HG03108 (cell line): Measurements from ENCODE around the gene EDN2.

Experiments
- ATAC-seq: cut with Tn5 transposase; IDR thresholded peaks from one replicate; pipeline ENCODE4 v1.9.1; 2021; ENCODE audit warnings: moderate library complexity; ENCODE audit not compliant: unreplicated experiment

Gene EDN2

DNA sequence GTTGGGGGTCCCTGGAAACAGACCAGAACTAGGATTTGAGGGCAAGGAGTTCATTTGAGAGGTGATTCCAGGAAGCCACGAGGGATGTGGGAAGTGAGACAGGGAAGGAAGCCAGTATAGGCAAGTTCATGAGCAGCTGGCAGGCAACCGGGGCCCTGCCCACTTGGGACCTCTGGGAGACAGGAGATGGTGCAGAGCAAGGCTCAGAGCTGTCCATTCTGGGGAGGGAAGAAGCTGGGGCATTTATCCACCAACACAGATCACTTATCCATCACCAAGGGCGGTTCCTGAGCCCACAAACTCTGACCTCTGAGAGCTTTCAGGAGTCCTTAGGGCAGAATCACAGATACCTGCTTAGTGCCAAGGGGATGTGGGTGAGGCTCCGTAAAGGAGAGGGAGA, 16.8 kb downstream of the EDN2 start:
- no peak for ATAC-seq

DNA sequence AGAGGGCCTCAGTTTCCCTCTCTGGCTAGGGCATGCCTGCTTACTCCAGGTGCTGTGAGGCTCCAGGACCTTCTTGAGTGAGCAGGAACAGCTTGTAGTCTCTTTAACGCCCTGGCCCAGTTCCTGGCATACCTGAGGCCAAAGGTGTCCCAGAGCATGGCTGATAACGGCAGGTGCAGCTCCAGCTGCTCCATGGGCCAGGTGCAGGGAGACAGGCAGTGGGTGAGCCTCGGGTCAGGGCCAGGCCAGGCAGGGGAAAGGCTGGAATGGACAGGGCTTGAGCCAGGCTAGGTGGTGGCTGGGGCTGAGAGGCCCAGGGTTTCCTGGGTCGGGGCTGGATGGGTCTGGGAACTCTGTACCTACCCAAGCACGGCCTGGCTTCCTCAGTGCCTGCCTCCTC, 18.3 kb downstream of the EDN2 start:
- no peak for ATAC-seq

DNA sequence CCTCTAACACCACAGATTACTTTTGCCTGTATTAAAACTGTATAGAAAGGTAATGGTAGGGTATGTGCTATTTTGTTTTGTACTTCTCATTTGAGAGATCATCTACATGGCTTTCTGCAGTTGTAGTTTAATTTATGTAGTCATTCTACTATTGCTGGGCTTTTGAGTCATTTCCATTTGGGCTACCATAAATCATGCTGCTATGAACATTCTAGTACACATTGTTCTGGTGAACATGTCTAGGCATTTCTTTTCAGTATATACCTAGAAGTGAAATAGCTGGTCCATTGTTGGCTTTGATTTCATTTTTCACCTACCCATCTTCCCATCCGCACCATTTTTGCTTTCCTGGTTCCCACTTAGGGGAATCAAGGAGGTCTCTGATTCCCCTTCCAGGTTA, 18.7 kb downstream of the EDN2 start:
- no peak for ATAC-seq

DNA sequence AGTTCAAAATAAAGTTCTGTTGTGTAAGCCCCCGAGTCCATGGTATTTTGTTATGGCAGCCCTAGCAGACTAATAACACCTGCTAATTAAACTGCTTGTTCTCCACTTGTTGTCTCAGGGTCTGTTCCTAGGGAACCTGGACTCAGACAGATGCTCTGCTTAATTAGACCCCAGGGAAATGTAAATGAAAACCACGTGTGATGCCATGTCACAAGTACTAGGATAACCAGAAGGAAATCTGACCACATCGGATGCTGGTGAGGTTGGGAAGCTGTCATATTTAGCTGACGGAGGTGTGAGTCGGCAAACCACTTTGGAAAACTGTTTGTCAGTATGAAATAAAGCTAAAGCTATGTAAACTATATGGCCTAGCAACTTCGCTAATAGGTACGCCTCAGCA, 19.6 kb downstream of the EDN2 start:
- no peak for ATAC-seq

DNA sequence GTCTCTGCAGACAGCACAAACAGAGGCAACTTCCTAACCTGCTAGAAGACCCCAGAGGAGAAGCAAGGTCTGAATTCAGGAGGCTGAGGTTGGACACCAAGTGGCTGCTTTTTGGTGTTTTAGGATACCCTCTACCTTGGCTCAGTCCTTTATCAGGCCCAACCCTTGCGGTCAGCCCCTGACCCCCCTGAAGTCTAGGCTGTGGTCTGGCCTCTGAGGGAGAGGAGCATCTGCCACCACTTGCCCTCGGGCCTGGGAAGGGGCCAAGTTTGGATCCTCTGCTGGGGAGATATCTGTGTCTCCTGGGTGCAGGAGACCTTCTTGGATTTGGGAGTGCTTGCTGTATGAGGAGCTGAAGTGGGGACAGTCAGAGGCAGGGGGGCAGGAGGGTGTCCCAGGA, 21.0 kb downstream of the EDN2 start:
- ATAC-seq = no peak

DNA sequence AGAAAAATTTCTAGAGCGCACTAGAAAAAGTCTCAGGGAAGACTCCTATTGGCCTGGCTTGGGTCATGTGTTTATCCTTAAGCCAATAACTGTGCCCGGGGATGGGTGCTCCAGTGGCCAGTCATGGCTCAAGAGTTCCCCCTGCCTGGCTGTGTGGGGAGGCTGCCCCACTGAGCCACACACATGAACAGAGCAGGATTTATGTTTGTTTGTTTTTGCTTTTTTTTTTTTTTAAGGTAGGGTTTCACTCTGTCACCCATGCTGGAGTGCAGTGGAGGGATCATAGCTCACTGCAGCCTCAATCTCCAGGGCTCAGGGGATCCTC, 21.8 kb downstream of the EDN2 start:
- no peak for ATAC-seq

DNA sequence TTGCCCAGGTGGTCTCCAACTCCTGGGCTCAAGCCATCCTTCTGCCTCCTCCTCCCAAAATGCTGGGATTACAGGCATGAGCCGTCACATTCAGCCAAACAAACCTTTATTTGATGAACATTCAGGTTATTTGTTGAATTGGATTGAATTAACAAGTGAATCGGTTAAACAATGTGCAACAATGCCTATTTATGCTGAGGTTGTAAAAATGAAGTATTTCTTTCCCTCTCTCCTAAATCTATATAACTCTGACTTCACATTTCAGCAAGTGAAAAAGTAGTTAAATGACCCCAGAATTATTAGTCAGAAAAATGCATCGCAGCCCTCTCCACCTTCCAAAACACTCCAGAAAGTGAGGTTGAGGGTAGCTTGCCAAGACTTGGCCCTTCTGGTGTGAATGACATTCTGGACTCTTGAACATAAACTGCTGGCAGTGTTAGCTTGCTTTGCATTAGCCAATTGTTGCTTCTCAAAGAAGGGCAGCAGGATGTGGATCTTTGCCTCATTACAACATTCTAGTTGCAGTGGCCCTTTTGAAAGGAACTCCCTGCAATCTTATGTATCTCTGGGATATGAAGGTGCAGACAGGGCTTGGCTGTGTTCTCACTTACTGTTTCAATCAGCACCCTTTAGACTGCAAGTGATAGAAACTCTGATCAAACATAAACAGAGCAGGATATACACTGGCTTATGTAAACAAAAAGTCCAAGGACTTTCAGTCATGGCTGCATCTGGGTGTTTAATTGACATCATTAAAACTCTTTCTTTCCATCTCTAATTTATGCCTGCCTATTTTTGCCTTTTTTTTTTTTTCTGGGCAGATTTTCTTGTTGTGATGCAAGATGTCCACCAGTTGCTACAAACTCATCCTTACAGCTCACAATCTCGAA, 22.4 kb downstream of the EDN2 start:
- no peak for ATAC-seq

DNA sequence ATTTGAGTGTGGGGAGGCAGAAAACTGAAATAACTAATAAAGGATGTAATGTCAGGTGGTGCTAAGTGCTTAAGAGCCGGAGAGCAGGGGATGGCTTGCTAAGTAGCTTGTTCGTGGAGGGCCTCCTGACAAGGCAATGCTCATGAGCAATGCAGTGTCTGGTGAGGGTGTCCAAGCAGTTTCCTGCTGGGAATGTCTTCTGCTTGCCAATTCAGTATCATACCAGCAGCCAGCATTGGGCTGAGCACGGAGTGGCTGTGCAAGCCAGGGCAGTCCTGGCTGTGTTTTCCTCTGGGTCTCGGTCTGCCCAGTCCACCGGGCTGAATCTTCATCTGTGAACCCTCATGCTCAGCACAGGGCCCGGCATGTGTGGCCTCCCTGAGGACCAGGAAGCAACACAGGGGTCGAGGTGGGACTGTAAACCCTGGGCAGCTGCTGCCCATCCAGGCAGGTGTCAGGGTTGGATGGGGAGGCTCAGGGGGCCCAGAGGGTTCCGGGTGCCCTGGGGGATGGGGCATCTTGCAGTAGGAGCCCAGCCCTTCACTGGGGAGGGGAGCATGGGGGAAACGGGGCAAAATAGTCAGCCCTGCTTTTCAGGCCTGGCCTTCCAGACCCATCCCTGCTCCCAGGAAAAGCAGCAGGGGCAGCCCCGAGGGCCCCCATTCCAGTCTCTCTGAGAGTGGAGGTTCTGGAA, 27.5 kb downstream of the EDN2 start:
- no peak for ATAC-seq

DNA sequence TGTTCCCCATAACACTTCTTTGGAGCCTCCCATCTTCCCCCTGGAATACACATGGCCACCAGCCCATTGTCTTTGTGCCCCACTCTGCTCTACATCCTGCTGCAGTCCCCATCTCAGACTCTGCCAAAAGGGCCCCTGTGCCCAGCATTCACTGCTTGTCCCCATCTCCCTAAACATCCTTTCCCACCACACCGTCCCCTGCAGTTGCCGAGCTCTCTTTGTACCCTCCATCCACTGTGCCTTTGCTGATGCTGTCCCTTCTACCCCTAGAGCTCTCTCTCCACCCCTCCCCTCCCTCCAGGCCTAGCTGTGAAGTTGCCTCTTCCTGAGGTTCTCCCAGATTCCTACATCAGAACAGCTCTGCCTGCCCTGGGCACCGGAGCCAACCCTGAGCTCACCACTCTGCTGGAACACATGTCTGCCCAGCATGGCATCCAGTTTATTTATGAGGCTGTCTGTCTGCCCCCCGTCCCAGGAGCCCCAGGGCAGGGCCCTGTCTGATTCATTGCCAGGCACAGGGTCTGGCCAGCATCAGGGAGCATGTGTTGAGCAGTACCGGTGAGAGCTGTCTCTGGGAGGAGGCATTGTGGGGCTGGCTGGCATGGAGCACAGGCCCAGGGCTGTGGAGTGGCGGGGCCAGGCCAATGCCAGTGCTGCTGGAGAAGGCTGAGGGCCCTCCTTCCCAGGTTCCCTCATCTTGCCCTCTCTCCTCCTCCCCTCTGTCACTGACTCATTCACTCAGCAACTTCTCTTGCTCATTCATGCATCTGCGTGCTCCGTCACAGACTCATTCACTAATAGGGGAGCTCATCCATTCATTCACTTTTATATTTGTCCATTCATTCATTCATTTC, 28.8 kb downstream of the EDN2 start:
- no peak for ATAC-seq

DNA sequence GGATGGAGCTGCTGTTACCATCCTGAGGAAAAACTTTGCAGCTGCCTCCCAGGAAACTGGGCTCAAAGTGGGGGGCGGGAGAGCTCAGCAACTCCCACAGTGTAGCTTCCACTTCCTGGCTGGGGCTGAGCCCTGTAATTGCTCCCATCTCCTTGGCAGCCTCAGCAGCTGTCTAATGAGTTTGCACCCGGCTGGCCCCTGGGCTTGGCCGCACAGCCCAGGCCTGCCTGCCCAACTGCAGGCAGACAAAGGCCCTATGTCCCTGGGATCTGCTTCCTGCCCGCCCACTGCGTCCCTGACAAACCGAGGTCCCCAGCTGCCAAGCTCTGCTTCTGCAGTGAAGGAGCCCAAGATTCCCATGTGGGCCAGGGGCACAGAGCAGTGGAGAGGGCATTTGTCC, 30.1 kb downstream of the EDN2 start:
- ATAC-seq = no peak

DNA sequence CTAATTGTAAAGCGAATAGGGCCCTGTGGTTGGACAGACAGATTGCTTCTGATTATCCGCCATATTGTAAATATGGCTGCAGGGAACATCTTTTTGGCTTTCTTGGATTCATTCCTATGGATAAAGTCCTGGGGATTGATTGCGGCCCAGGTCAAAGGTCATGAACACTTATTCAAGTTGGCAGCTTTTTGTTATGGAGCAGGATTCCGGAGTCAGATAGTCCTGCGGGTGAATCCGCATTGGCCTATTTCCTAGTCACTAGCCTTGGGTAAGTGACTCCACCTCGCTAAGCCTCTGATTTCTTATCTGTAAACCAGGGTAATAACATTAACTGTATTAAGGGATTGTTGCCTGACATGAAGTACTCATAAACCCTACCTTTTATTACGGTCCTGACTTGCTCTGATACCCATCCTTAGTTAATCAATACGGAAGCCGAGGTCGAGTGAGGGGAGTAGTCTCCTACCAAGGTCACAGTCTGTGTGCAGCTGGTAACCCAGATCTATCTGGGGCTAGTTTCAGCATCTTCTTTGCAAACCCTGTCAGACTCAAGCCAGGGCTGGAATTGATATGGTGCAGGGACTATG, 31.7 kb downstream of the EDN2 start:
- no peak for ATAC-seq

DNA sequence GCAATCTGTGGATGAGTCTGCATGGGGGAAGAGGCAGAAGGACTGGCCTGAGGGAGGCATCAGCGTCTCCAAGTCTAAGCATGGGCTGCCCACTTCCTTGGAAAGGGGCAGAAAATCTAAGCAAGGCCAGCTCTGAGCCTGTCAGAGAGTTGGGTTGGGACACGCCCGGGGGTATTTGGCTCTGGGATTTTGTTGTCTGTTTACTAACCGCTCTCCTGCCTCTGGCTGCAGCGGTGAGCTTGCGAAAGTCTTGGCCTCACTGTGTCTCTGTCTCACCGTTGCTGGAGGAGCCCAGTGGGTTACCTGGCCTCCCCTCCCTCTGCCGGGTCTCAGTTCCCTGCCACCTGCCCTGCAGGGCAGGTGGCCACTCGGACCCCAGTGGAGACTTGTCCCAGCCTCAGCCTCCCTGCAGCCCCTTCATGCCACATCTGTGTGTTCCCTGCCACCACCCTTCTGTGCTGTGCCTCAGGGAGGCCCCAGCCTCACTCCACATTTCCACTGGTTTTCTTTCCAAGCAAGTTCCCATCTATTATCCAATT, 33.7 kb downstream of the EDN2 start:
- ATAC-seq = no peak

DNA sequence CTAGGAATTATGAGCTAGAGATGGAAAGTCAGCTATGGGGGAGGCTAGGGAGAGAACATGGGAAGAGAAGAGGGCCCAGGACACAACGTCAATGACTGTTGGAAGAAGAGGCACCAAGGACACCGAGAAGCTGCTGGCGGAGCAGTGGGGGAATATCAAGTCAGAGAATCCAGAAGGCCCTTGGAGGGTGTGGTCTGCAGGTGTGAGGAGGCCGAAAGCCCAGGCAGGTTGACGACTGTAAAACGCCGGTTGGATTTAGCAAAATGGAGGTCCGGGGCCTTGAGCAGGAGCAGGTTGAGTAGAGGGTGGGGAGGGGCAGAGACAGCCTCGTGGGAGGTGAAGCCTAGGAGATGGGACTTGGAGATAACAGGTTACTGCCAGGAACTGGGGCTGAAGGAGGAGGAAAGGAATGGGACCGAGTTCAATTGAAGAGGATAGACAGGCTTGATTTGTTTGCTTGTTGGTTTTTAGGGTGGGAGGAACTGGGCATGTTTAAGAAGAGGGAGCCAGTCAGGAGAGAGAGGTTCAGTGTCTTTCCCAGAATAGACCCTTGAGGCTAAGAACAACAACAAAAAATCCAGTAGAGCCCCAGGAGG, 35.1 kb downstream of the EDN2 start:
- ATAC-seq = no peak

DNA sequence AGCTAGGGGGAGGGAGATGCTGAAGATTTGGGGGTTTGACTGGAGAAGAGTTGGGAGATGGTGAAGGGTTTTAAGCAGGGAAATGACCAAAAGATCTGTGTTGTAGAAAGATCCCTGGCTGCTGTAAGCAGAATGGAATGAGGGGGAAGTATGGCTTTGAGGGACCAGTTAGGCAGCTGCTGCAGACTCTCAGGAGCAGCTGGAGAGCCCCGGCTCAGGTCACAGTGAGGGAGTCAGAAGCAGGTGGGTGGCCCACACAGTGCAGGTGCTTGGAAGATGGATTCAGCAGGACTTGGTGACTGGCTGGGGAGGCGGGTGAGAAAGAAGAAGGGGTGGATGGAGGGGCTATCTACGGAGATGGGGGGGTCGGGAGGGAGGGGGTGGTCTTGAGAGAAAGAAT, 35.7 kb downstream of the EDN2 start:
- ATAC-seq = no peak

DNA sequence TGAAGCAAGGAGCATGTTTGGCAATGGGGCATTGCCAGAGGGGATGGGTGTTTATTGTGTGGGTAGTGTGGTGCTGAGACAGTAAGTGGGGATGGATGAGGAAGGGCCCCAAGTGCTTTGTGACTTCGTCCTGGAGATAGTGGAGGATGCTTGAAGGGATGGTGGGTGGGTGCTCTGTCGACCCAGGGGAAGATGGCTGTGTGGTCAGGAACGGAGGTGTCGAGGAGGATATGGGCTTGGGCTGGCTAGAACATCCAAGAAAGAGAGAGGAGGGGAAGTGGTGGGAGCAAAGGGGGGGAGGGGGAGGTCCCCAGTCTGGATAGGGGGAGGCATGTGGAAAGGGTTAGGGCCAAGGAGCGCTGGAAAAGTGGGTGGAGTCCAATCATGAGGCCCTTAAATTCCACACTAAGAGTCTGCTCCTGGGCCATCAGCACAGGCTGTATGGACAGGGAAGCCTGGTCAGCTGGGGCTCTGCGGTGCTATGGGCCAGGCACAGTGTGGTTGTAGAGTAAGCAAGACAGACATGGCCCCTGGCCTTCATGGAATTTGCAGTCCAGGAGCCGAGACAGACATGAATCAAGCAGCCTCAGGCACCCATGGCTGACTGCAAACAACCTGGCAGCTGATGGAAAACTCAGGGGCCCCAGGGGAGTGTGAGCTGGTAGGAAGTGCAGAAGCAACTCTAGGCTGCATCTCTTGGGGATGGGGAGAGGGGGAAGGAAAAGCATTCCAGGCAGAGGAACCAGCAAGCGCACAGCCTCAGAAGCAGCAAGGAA, 36.3 kb downstream of the EDN2 start:
- no peak for ATAC-seq

DNA sequence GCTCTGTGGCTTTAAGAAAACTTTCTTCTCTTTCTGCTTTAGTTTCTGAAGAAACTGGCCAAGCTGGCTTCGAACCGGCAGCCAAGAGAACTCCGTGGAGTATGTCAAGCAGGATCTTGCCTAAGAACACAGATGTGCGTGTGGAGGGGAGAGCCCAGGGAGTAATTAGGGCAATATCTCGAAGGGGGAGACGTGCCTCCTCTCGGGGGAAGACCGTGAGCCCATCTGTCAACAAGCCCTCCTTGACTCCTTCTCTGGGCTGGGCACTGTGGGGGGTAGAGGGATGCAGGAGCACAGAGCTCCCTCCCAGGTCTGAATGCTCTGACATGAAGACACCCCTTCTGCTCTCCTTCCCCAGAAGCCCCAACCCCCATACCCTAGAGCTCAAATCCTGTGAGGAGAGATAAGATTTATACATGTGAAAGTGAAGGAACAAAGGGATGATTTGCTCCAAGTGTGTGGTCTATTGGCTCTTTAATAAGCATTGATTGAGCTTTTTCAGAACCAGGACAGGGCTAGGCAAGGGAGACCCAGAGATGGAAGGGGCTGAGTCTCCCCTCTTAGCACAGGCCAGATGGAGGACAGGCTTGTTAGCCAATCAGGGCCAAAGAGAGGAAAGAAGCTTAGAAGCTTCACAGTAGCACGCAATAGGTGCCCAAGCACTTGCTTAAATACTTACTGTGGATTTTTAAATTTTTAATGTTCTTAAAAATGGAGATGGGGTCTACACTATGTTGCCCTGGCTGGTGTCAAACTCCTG, 37.5 kb downstream of the EDN2 start:
- no peak for ATAC-seq

DNA sequence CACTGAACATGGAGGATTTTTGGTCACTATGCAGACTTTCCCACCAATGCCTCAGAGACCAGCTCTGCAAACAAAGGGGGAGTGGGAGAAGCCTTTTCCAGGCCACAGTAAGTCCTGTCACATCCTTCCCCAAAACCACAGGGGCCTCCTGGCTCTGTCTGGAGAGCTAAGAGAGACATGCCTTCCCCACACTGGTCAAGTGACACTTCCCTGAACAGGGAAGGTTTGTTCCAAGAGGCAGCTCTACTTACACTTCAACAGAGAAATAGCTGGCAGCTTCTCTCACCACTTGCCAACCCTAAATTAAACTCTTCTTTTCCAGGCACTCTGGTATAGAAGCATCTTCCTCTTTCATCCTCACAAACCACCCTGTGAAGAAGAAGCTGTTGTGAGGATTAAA, 39.7 kb downstream of the EDN2 start:
- no peak for ATAC-seq

DNA sequence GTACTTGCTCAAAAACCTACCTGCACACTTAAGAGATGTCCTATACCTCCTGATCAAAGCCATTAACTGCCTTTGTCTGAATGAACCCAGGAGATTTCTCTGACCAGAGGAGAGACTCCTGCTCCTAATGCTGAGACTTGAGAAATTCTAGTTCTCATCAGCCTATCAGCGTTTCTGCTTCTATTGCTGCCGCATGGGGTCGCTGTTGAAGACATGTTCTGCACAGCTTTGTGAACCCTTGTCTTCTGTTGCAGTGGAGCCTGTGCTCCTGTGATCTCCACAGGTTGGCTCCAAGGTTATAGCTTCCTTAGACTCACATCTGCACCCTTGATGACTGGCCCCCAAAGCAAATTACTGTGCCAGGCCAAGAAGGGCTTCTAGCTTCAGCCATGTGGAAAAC, 40.2 kb downstream of the EDN2 start:
- ATAC-seq = no peak

DNA sequence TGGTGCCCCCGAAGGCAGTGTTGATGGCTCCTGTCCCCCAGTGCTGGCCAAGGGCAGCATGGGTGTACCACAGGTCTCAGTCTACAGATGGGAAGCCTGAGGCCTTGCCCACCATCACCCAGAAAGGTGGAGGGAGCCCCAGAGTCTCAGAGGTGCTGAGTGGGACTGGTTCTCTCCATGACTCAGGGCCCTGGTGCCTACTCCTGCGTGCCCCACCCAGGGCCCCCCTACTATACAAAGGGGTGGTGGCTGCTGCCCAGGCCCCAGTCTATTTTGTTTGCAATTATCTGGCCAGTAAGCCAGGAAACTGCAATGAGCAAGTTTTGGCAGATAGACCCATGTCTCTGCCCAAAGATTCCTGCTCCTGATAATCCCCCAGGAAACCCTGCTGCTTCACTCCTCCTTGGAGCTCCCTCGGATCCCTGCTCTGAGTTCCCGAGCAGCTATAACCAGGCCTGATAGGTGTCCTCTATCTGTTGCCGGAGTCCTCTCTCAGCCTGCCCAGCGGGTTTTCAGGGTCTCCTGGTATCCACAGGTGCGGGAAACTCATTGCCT, 41.7 kb downstream of the EDN2 start:
- no peak for ATAC-seq
